ENCODE data around the gene G3BP1. TPM values are rescaled to one million over a fixed set of nuclear protein-coding genes. Genes with fewer than 3 reads are reported as not detected.

G3BP1 gene
- total and polyA plus RNA-seq, 4 donors = 26.9 to 144 (median 62.7) TPM

DNA sequence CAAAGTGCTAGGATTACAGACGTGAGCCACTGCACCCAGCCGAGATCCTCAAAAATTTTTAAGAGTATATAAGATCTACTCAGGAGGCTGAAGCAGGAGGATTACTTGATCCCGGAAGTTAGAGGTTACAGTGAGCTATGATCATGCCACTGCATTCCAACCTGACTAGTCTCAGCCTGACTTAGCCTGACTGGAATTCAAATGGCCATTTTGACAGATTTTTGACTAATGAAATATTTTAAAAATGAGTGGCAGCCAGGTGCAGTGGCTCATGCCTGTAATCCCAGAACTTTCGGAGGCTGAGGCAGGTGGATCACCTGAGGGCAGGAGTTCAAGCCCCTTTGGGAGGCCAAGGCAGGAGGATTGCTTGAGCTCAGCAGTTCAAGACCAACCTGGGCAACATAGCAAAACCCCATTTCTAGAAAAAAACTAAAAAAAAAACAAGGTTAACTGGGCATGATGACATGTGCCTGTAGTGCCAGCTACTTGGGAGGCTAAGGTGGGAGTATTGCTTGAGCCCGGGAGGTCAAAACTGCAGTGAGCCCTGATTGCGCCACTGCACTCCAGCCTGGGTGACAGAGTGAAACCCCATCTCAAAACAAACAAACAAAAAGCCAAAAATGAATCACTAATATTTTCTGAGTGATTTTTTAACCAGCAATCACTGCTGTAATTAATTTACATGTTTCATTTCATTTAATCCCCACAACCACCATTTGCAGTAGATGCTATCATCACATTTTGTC is 29.9 kb upstream of the G3BP1 start:
- Histone ChIP-seq H3K9ac (ENCODE audit: low read depth in 1 of 2, low read length in 2 of 2) (no peak overlapping the region), H3K36me3 (ENCODE audit: control insufficient read depth in 4 of 4, insufficient read depth in 3 of 4, low read depth in 1 of 4, low read length in 3 of 4) (peaks cover 0 to 13% (median 5%) of the 10 kb centered on the region in 4 donors)
- DNase-seq (ENCODE audit: low spot score) = no peak

More for the DNA sequence above, 29.9 kb upstream of the G3BP1 start:
- TF ChIP-seq, protein P1, sequence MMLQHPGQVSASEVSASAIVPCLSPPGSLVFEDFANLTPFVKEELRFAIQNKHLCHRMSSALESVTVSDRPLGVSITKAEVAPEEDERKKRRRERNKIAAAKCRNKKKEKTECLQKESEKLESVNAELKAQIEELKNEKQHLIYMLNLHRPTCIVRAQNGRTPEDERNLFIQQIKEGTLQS (IDR thresholded peaks at IDR 0.05) = no peak
- no peak for TF ChIP-seq HNF4A (conservative IDR thresholded peaks at IDR 0.05)
- TF ChIP-seq GABPA (IDR thresholded peaks at IDR 0.05 in 1 of 2, conservative IDR thresholded peaks at IDR 0.05 in 1 of 2) = no peak
- TF ChIP-seq SP1 (IDR thresholded peaks at IDR 0.05) = no peak
- TF ChIP-seq, protein P2, sequence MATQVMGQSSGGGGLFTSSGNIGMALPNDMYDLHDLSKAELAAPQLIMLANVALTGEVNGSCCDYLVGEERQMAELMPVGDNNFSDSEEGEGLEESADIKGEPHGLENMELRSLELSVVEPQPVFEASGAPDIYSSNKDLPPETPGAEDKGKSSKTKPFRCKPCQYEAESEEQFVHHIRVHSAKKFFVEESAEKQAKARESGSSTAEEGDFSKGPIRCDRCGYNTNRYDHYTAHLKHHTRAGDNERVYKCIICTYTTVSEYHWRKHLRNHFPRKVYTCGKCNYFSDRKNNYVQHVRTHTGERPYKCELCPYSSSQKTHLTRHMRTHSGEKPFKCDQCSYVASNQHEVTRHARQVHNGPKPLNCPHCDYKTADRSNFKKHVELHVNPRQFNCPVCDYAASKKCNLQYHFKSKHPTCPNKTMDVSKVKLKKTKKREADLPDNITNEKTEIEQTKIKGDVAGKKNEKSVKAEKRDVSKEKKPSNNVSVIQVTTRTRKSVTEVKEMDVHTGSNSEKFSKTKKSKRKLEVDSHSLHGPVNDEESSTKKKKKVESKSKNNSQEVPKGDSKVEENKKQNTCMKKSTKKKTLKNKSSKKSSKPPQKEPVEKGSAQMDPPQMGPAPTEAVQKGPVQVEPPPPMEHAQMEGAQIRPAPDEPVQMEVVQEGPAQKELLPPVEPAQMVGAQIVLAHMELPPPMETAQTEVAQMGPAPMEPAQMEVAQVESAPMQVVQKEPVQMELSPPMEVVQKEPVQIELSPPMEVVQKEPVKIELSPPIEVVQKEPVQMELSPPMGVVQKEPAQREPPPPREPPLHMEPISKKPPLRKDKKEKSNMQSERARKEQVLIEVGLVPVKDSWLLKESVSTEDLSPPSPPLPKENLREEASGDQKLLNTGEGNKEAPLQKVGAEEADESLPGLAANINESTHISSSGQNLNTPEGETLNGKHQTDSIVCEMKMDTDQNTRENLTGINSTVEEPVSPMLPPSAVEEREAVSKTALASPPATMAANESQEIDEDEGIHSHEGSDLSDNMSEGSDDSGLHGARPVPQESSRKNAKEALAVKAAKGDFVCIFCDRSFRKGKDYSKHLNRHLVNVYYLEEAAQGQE (IDR thresholded peaks at IDR 0.05) = no peak
- TF ChIP-seq, protein P3, sequence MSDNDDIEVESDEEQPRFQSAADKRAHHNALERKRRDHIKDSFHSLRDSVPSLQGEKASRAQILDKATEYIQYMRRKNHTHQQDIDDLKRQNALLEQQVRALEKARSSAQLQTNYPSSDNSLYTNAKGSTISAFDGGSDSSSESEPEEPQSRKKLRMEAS (IDR thresholded peaks at IDR 0.05) = no peak
- TF ChIP-seq TAF1 (conservative IDR thresholded peaks at IDR 0.05) = no peak
- no peak for TF ChIP-seq EGR1 (IDR thresholded peaks at IDR 0.05; ENCODE audit: low read depth in 2 of 2)
- no peak for TF ChIP-seq JUND (IDR thresholded peaks at IDR 0.05)
- no peak for TF ChIP-seq RAD21 (IDR thresholded peaks at IDR 0.05)
- no peak for TF ChIP-seq FOXA1 (IDR thresholded peaks at IDR 0.05)
- TF ChIP-seq, protein P4, sequence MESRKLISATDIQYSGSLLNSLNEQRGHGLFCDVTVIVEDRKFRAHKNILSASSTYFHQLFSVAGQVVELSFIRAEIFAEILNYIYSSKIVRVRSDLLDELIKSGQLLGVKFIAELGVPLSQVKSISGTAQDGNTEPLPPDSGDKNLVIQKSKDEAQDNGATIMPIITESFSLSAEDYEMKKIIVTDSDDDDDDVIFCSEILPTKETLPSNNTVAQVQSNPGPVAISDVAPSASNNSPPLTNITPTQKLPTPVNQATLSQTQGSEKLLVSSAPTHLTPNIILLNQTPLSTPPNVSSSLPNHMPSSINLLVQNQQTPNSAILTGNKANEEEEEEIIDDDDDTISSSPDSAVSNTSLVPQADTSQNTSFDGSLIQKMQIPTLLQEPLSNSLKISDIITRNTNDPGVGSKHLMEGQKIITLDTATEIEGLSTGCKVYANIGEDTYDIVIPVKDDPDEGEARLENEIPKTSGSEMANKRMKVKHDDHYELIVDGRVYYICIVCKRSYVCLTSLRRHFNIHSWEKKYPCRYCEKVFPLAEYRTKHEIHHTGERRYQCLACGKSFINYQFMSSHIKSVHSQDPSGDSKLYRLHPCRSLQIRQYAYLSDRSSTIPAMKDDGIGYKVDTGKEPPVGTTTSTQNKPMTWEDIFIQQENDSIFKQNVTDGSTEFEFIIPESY (IDR thresholded peaks at IDR 0.05) = no peak
- TF ChIP-seq NR2F2 (IDR thresholded peaks at IDR 0.05) = no peak
- no peak for TF ChIP-seq HNF4G (IDR thresholded peaks at IDR 0.05)
- TF ChIP-seq, protein P5, sequence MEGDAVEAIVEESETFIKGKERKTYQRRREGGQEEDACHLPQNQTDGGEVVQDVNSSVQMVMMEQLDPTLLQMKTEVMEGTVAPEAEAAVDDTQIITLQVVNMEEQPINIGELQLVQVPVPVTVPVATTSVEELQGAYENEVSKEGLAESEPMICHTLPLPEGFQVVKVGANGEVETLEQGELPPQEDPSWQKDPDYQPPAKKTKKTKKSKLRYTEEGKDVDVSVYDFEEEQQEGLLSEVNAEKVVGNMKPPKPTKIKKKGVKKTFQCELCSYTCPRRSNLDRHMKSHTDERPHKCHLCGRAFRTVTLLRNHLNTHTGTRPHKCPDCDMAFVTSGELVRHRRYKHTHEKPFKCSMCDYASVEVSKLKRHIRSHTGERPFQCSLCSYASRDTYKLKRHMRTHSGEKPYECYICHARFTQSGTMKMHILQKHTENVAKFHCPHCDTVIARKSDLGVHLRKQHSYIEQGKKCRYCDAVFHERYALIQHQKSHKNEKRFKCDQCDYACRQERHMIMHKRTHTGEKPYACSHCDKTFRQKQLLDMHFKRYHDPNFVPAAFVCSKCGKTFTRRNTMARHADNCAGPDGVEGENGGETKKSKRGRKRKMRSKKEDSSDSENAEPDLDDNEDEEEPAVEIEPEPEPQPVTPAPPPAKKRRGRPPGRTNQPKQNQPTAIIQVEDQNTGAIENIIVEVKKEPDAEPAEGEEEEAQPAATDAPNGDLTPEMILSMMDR (IDR thresholded peaks at IDR 0.05; ENCODE audit: low read depth, low read length, missing input control) = no peak
- TF ChIP-seq YY1 (IDR thresholded peaks at IDR 0.05) = no peak
- no peak for TF ChIP-seq FOXA2 (IDR thresholded peaks at IDR 0.05)
- no peak for TF ChIP-seq RXRA (IDR thresholded peaks at IDR 0.05)
- Histone ChIP-seq H3K4me1 (ENCODE audit: control insufficient read depth in 4 of 4, insufficient read depth in 4 of 4, low read length in 3 of 4) (peaks cover 1 to 14% (median 7%) of the 10 kb centered on the region in 4 donors), H3K27me3 (ENCODE audit: control insufficient read depth in 4 of 4, insufficient read depth in 4 of 4, low read length in 3 of 4) (no peaks in the 10 kb centered on the region), H3K9me3 (ENCODE audit: control insufficient read depth in 4 of 4, low read length in 3 of 4) (no peaks in the 10 kb centered on the region), H3K27ac (ENCODE audit: low read depth in 1 of 2, low read length in 2 of 2) (no peak overlapping the region), H3K4me3 (ENCODE audit: low read depth in 1 of 3, low read length in 3 of 3) (no peak overlapping the region)
- WGBS = 92% methylated on average over 6 of the region's 6 CpGs
